GM20000 (cell line): ENCODE measurements around the gene SYNE3.

Experiments
- DNase-seq: peaks from one replicate; pipeline ENCODE4 v3.0.0; 2012; ENCODE audit warnings: low spot score
- CTCF ChIP-seq: IDR thresholded peaks from 2 replicates; pipeline ENCODE4 v1.5.1; 2012; ENCODE audit warnings: mild to moderate bottlenecking, control low read depth; ENCODE audit errors: extremely low read depth, missing control alignments

Gene SYNE3

GRCh38 chr14:95526483-95527386, 10.3 kb upstream of the SYNE3 start:
- no peak for DNase-seq
- no peak for TF ChIP-seq CTCF

GRCh38 chr14:95525999-95526398, 9.5 kb upstream of the SYNE3 start:
- TF ChIP-seq CTCF: no peak
- no peak for DNase-seq

GRCh38 chr14:95524706-95525512, 8.5 kb upstream of the SYNE3 start:
- no peak for DNase-seq
- no peak for TF ChIP-seq CTCF

GRCh38 chr14:95523815-95524448, 7.5 kb upstream of the SYNE3 start:
- no peak for DNase-seq
- TF ChIP-seq CTCF: no peak

GRCh38 chr14:95523051-95523814, 6.8 kb upstream of the SYNE3 start:
- TF ChIP-seq CTCF: no peak
- DNase-seq: no peak

- DNase-seq: no peak
- no peak for TF ChIP-seq CTCF
Observed at GRCh38 chr14:95522556-95522955, 6.1 kb upstream of the SYNE3 start.
